ENCODE measurements around the gene METTL27.
A peak's percentile ranks its signal among the peaks of the same experiment; 100 is the strongest.
"Not testable (repeated sequence)": the region's sequence is repeated elsewhere in the genome, so short reads cannot be mapped to it uniquely, and the experiment has no call there.

Gene METTL27

GRCh38 chr7:73842067-73842976 lies at the start of gene METTL27:
Gene METTL27, minus strand, starts transcription at chr7:73842516. Its CDS starts 376 bp downstream, at chr7:73842140.
- peak; percentile 92 for DNase-seq

GRCh38 chr7:73891178-73891885 lies 49.0 kb upstream of the METTL27 start:
- DNase-seq = no peak

GRCh38 chr7:73890555-73891147 lies 48.3 kb upstream of the METTL27 start:
- DNase-seq = no peak

- DNase-seq = no peak
Measured at GRCh38 chr7:73888959-73889358, 46.6 kb upstream of the METTL27 start.

- no peak for DNase-seq
Measured at GRCh38 chr7:73887762-73888161, 45.4 kb upstream of the METTL27 start.

GRCh38 chr7:73885975-73886798 lies 43.9 kb upstream of the METTL27 start:
- no peak for DNase-seq

GRCh38 chr7:73885433-73885974 lies 43.2 kb upstream of the METTL27 start:
- DNase-seq = no peak

- not testable (repeated sequence) for DNase-seq
Measured at GRCh38 chr7:73884867-73885422, 42.6 kb upstream of the METTL27 start.

GRCh38 chr7:73882047-73882402 lies 39.7 kb upstream of the METTL27 start:
- no peak for DNase-seq

GRCh38 chr7:73881352-73882046 lies 39.2 kb upstream of the METTL27 start:
- no peak for DNase-seq

- DNase-seq = no peak
Measured at GRCh38 chr7:73880755-73881328, 38.5 kb upstream of the METTL27 start.

- DNase-seq = no peak
Measured at GRCh38 chr7:73879977-73880681, 37.8 kb upstream of the METTL27 start.

GRCh38 chr7:73876973-73877372 lies 34.7 kb upstream of the METTL27 start:
- DNase-seq = no peak

- DNase-seq = no peak
Measured at GRCh38 chr7:73876361-73876760, 34.0 kb upstream of the METTL27 start.

GRCh38 chr7:73872056-73872908 lies 30.0 kb upstream of the METTL27 start:
- no peak for DNase-seq

GRCh38 chr7:73871163-73872011 lies 29.1 kb upstream of the METTL27 start:
- no peak for DNase-seq

GRCh38 chr7:73870041-73870492 lies 27.8 kb upstream of the METTL27 start:
- DNase-seq = no peak

All from CD4-positive, alpha-beta T cell treated with Interleukin-17A for 1 hour (primary cell).